ENCODE results near the gene SMCHD1.
"Not testable (repeated sequence)": the region's sequence is repeated elsewhere in the genome, so short reads cannot be mapped to it uniquely, and the experiment has no call there.

Gene SMCHD1

DNA sequence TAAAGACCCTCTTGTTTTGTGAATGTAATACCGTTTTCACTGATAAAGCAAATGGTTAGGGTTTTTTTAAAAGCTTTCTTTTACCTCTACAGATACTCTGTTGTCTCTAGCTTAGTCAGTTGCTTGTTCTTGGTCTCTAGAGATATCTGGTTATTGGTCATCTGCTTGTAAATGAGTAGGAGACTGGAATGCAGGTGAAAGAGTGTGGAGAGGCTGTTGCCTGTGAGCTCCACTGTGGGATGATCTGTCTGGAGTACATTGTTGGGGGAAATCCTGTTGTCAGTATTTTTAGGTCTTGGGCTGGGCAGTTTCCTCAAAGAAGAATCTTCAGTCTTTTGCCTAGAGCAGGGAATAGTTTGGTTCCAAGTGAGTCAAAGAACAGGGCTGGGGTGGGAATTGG, 67.7 kb downstream of the SMCHD1 start:
- no peak for DNase-seq

DNA sequence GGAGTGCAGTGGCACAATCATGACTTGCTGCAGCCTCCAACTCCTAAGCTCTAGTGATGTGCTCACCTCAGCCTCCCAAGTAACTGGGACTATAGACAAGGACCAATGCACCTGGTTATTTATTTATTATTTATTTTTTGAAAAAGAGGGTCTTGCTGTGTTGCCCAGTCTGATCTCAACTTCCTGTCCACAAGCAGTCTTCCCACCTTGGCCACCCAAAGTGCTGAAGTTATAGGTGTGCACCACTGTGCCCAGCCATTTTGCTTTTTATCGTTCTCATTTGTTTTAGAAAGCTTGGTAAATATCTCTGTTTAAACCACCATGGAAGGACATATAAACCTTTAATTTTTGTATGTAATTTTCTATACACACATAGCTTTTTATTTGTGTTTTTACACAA, 74.2 kb downstream of the SMCHD1 start:
- DNase-seq: no peak

DNA sequence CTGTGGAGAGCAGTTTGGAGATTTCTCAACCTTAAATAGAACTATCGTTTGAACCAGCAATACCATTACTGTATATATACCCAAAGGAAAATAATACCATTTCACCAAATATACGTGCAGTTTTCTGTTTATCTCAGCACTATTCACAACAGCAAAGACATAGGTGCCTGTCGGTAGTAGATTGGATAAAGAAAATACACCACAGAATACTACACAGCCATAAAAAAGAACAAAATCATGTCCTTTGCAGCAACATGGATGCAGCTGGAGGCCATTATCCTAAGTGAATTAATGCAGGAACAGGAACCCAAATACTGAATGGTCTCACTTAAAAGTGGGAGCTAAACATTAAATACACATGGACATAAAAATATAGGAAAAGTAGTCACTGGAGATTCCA, 81.3 kb downstream of the SMCHD1 start:
- no peak for DNase-seq

DNA sequence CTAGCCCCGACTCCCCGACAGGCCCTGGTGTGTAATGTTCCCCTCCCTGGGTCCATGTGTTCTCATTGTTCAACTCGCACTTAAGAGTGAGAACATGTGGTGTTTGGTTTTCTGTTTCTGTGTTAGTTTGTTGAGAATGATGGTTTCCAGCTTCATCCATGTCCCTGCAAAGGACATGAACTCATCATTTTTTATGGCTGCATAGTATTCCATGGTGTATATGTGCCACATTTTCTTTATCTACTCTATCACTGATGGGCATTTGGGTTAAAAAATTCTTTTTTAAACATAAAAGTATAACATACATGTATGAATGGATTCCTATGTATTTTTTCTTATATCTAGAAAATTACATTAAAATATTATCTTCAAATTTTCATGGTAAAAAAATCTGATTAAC, 84.6 kb downstream of the SMCHD1 start:
- not testable (repeated sequence) for DNase-seq

DNA sequence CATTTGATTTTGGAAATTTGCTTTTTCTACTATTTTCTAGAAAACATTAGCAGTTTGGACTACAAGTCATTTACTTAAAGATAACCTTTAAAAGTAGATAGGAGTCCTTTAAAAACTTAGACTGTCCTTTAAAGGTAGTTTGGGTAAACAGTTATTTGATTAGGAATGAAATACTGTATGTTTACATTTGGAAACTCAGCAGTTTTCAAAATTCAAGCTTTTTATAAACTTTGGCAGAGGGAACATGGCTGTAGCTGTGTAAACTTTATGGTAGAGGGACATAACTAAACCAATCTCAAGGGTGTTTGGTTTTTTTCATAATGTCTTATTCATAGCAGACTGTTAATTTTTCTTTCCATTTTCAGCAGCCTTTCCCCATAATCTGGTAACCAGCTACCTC, 90.7 kb downstream of the SMCHD1 start:
- DNase-seq: no peak

DNA sequence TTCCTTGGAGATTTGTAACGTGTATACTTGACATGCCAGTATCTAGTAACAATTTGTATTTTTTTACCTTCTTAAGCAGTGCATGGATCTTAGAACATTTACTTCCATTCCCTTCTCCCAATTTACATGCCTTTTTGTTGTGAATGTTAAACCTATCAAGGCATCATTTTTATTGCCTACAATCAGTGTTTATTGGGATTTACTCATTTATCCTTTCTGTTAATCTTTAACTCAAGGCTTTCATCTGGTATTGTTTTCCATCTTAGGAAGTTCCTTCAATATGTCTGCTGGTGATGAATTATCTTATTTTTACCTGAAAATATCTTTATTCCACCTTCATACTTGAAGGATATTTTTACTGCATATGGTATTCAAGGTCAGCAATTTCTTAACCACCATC, 102.8 kb downstream of the SMCHD1 start:
- no peak for DNase-seq

DNA sequence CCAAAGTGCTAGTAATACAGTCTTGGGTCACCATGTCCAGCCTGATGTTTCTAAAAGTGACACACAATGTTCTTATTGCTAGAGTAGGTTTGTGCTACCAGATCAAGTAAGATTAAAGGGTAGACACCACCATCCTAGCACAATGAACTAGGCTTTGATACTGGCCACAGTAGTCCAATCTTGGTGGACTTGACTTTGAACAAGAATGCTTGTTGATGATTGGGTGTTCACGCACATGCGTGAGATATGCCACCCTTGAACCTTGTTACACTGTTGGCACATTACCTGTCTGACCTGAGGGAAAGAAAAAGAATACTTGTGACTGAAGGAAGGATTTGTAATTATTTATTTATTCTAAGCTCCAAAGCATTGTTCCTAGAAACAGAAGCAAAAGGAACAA, 119.1 kb downstream of the SMCHD1 start:
- DNase-seq: no peak

DNA sequence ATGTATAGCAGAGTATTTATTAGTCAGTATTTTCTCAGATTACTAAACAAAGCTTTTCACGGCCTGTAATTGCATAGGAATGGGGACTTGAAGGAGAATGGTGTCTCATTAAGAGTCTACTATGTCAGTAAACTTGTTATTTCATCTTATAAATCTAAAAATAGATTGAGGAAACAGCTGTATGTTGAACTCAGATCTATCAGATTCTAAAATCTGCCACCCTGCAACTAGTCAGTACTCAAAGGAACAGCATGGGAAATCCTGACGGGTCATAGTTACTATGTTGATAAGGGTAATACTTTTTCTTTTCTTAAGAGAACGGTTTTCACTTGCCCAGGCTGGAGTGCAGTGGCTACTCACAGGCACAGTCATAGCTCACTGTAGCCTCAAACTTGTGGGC, 121.1 kb downstream of the SMCHD1 start:
- DNase-seq: no peak

DNA sequence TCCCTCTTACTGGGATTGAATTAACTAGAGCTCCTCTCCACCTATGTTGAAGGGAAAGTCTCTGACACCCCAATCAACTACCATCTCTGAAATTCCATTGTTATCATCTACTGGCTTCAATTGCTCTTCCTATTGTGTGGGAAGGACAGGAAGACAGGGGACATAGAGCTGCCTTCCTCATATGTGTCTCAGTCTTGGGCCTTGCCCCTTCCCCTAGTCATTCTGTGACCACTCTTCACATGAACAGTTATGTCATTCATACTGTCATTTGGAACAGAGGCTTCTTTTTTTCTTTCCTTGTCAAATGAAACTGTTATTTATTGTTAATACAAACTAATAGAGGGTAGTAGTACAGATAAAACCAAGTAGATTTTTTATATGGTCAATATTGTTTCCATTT, 121.7 kb downstream of the SMCHD1 start:
- no peak for DNase-seq

DNA sequence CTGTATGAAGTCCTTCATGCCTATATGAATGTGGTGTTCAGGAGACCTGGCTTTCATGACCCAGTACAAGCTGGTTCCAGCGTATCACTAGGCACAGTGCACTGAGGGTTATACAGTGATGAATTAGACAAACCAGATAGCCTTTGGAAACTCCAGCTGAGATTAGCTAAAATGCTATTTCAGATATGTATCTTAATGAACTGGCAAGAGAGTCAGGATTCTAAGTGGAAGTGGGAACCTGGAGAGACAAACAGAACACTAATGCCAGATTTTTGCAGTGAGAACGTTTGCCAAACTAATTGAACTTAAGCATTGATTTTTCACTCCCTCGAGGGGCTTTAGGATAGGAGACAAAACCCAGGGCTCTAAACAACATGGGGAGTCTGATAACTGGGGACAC, 125.2 kb downstream of the SMCHD1 start:
- DNase-seq: no peak

DNA sequence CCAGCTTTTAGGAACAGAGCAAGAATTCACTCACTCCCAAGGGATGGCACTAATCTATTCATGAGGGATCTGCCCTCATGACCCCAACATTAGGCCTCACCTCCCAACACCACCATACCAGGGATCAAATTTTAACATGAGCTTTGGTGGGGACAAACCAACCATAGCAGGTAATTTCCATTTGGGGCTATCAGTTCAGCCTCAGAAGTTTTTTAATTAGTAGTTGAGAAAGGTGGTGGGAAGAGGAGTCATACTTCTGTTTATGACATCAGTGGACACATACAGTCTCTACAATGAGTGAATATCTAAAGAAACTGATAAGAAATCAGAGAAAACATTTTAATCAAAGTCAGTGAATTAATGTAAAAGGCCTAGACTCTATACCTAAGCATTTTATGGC, 131.7 kb downstream of the SMCHD1 start:
- DNase-seq: no peak

DNA sequence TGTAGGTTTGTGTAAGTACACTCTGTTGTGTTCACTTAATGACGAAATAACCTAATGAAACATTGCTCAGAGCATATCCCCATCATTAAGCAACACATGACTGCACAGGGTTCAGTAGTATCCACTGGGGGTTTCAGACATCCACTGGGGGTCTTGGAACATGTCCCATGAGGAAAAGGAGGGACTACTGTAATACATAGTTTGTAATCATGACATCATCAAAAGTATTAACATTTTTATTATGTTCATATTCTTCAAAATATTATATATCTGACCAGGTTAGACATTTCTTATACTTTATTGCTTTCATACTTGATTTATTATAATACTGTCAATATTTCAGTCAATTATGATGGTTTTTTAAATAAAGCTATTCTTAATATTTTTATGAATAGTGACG, 136.9 kb downstream of the SMCHD1 start:
- no peak for DNase-seq

DNA sequence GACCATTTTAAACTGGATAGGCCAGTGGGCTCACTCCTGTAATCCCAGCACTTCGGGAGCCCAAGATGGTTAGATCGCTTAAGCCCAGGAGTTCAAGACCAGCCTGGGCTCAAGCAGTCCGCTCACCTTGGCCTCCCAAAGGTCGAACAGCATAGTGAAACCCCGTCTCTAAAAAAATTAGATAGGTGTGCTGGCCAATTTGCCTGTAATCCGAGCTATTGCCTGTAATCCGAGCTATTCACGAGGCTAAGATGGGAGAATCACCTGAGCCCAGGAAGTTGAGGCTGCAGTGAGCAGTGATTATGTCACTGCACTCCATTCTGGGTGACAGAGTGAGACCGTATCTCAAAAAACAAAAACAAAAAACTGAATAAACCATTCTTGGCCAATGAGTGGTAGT, 138.6 kb downstream of the SMCHD1 start:
- no peak for DNase-seq

DNA sequence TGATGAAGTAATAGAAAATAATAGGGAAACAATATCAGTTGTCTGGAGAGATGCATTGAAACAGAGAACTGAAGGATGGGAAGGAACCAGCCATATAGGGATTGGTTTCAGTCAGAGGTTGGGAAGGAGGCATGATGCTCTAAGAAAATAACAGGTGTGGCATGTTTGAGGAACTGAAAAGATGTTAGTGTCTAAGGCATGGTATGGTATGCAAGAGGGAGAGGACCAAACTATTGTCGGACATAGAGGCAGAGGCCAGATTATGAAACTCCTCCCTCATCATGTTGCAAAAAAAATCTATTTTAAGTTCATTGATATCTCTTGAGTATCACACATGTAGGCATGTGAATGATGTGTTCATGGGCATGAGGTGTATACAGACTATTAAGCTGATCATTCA, 142.4 kb downstream of the SMCHD1 start:
- DNase-seq: no peak

DNA sequence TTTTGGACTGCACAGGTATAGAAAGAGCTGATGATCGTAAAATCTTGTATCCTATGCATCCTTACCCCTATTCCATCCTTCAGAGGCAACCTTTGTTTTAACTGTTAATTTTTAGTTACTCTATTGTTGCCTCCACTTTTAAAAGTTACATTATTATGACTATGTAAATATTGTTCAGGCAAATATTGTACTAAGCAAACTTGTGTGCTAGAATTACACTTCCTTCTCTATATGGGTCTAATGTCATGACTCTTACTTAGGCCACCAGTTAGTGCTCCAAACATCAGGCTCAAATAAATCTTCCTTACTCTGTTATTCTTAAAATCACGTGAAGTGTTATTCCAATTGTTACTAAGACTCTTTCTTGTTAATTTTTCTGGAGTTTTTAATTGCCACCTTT, 143.8 kb downstream of the SMCHD1 start:
- no peak for DNase-seq

DNA sequence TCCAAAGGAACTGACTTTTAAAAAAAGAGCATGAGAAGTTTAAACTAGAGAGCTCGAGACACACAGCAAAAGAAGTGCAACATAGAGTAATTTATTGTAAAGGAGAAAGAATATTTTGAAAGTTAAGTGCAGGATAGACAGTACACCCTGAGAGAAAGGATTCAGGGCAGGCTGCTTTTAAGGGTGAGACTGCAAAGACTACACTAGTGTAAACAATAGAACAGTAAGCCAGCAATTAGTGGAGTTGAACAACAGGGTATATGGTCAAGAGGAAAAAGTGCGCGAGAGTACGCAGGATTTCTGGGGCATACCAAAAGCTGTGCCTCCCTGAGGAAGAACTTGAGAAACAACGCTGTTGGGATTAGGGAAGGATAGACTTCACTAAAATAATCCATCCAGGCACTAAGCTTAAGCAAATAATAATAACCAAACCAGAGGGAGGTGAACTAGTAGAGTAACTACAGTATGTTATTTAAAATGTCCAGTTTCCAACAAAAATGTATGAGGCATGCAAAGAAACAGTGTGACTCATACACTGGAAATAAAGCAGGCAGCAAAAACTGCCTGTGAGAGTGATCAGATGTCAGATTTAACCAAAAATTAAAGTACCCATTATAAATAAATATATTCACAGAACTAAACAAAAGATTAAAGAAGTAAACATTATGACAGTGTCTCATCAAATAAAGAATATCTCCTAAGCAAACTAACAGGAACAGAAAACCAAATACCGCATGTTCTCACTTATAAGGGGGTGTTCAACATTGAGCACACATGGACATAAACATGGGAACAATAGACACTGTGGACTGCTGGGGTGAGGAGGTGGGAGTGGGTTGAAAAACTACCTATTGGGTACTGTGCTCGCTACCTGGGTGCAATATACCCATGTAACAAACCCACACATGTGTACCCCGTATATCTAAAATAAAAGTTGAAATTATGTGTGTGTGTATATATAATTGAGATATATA, 150.7 kb downstream of the SMCHD1 start:
- no peak for DNase-seq

DNA sequence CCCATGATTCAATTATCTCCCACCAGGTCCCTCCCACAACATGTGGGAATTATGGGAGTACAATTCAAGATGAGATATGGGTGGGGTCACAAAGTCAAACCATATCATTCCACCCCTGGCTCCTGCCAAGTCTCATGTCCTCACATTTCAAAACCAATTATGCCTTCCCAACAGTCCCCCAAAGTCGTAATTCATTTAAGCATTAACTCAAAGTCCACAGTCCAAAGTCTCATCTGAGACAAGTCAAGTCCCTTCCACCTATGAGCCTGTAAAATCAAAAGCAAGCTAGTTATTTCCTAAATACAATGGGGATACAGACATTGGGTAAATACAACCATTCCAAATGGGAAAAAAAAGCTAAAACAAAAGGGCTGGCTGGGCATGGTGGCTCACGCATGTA, 153.1 kb downstream of the SMCHD1 start:
- not testable (repeated sequence) for DNase-seq

DNA sequence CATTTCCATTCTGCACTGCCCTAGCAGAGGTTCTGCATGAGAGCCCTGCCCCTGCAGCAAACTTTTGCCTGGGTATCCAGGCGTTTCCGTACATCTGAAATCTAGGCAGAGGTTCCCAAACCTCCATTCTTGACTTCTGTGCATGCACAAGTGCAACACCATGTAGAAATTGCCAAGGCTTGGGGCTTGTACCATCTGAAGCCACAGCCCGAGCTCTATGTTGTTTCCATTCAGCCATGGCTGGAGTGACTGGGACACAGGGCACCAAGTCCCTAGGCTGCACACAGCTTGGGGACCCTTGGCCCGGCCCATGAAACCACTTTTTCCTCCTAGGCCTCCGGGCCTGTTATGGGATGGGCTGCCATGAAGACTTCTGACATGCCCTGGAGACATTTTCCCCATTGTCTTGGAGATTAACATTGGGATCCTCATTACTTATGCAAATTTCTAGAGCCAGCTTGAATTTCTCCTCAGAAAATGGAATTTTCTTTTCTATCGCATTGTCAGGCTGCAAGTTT, 154.2 kb downstream of the SMCHD1 start:
- not testable (repeated sequence) for DNase-seq

DNA sequence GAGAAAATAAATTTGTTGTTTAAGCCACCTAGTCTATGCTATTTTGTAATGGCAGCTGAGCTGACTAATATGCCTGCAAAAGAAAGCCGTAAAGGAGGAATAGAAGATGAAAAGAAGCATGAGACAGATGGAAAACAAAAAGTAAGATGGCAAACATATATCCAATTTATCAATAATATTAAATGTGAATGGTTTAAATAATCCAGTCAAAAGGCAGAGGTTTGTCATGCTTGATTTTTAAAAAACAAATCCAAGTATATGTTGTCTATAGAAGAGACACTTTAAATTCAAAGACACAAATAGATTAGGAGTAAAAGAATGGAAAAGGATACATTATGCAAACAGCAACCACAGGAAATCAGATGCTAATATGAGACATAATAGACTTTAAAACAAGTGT, 155.9 kb downstream of the SMCHD1 start:
- no peak for DNase-seq

DNA sequence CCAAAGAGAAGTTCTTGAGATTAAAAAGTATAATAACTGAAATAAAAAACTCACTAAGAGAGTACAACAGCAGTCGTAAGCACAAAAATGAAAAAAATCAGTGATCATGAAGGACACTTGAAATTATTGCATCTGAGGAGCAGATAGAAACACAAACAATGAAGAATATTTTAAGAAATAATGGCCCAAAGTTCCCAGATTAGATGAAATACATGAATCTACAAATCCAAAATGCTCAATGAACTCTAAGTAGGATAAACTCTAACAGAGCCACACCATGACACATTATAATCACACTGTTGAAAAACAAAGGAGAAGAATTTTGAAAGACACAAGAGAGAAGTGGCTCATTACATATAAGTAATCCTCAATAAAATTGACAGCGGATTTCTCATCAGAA, 159.4 kb downstream of the SMCHD1 start:
- DNase-seq: no peak

DNA sequence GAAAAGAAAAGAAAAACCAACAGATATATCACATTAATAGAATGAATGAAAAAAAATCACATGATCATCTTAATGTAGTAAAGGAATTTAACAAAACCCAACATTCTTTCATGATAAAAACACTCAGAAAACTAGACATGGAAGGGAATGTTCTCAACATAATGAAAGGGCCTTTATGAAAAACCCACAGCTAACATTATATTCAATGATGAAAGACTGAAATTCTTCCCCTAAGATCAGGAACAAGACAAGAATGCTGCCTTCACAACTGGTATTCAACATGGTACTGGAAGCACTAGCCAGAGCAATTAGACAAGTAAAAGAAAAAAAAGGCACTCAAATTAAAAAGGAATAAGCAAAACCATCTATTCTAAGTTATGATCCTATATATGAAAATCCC, 162.8 kb downstream of the SMCHD1 start:
- DNase-seq: no peak

DNA sequence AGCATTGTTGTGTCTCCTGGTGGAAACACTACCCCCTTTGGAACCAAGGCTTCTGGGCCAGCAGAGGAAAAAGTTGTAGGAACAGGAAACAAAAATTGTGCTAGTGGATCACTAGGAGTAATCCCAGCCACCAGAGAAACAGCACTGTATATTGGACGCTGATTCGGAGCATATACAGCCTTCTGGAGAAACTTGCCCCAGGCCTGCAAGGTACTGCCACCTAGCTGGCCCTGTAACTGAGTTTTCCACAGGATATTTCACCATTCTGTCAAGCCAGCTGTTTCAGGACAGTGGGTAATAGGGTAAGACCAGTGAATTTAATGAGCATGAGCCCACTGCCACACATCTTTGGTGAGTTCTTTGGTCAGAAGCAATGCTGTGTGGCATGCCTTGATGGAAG, 166.2 kb downstream of the SMCHD1 start:
- DNase-seq: no peak

DNA sequence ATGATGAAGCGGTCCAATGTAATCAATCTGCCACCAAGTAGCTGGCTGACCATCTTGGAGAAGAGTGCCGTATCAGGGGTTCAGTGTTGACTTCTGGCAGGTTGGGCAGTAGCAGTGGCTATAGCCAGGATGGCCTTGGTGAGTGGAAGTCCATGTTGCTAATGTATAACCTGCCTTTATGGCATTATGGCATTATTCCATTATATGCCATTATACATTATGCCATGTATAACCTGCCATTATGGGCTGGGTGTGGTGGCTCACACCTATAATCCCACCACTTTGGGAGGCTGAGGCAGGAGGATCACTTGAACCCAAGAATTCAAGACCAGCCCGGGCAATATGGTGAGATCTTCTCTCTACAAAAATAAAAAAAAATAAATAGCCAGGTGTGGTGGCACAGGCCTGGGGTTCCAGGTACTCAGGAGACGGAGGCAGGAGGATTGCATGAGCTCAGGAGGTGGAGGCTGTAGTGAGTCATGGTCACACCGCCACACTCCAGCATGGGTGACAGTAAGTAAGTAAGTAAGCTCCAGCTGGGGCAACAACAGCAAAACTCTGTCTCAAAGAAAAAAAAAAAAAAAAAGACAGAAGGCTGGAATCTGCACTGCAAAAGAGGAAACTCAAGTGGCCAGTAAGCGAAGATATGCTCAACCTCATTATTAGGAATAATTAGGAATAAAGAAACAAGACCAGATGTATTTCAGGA, 166.8 kb downstream of the SMCHD1 start:
- DNase-seq: no peak

DNA sequence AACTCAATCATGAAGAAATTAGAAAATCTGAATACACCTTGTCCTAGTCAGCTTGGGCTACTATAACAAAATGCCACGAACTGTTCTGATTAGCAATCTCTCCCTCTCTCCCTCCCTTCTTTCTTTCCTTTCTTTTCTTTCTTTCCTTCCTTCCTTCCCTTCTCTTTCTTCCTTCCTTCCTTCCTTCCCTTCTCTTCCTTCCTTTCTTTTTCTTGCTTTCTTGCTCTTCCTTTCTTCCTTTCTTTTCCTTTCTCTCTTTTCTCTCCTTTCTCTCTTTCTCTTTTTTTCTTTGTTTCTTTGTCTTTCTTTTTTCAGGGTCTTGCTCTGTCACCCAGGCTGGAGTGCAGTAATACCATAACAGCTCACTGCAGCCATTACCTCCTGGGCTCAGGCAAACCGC, 167.7 kb downstream of the SMCHD1 start:
- no peak for DNase-seq
